ENCODE results near the gene NIN. TPM values are rescaled to one million over a fixed set of nuclear protein-coding genes. Genes with fewer than 3 reads are reported as not detected.

NIN gene
- total and polyA plus RNA-seq, 2 donors: 14.7 to 31.3 TPM

GRCh38 chr14:50677527-50678063 lies 153.4 kb downstream of the NIN start:
- no peak overlapping the region for H3K4me3 ChIP-seq (ENCODE audit: low read length in 2 of 2)
- no peaks in the 10 kb centered on the region for H3K4me1 ChIP-seq (ENCODE audit: control insufficient read depth in 2 of 2, insufficient read depth in 2 of 2, low read length in 2 of 2)
- peak in 1 of 9 donors; percentile 3 for DNase-seq (ENCODE audit: low read depth in 6 of 9, low spot score in 9 of 9)
- peak overlapping the region in 1 of 2 donors; percentile 25 for H3K27ac ChIP-seq (ENCODE audit: low read depth in 1 of 2, low read length in 1 of 2)
- no peaks in the 10 kb centered on the region for H3K27me3 ChIP-seq (ENCODE audit: control insufficient read depth in 2 of 2, insufficient read depth in 1 of 2, low read length in 1 of 2)
- no peaks in the 10 kb centered on the region for H3K9me3 ChIP-seq (ENCODE audit: control insufficient read depth in 2 of 2, insufficient read depth in 1 of 2, low read length in 1 of 2)
- no peaks in the 10 kb centered on the region for H3K36me3 ChIP-seq (ENCODE audit: control insufficient read depth in 2 of 2, insufficient read depth in 2 of 2, low read length in 1 of 2)
- WGBS: 19% methylated on average over 5 of the region's 5 CpGs

- H3K4me3 ChIP-seq (ENCODE audit: low read length in 2 of 2): no peak overlapping the region
- no peaks in the 10 kb centered on the region for H3K36me3 ChIP-seq (ENCODE audit: control insufficient read depth in 2 of 2, insufficient read depth in 2 of 2, low read length in 1 of 2)
- no peak overlapping the region for H3K27ac ChIP-seq (ENCODE audit: low read depth in 1 of 2, low read length in 1 of 2)
- no peaks in the 10 kb centered on the region for H3K27me3 ChIP-seq (ENCODE audit: control insufficient read depth in 2 of 2, insufficient read depth in 1 of 2, low read length in 1 of 2)
- no peak for DNase-seq (ENCODE audit: low read depth in 6 of 9, low spot score in 9 of 9)
- no peaks in the 10 kb centered on the region for H3K4me1 ChIP-seq (ENCODE audit: control insufficient read depth in 2 of 2, insufficient read depth in 2 of 2, low read length in 2 of 2)
- 70% methylated on average over 7 of the region's 7 CpGs for WGBS
- H3K9me3 ChIP-seq (ENCODE audit: control insufficient read depth in 2 of 2, insufficient read depth in 1 of 2, low read length in 1 of 2): no peaks in the 10 kb centered on the region
Measured at GRCh38 chr14:50676814-50677516, 154.0 kb downstream of the NIN start.

- no peak overlapping the region for H3K4me3 ChIP-seq (ENCODE audit: low read length in 2 of 2)
- H3K36me3 ChIP-seq (ENCODE audit: control insufficient read depth in 2 of 2, insufficient read depth in 2 of 2, low read length in 1 of 2): no peaks in the 10 kb centered on the region
- H3K27ac ChIP-seq (ENCODE audit: low read depth in 1 of 2, low read length in 1 of 2): no peak overlapping the region
- H3K9me3 ChIP-seq (ENCODE audit: control insufficient read depth in 2 of 2, insufficient read depth in 1 of 2, low read length in 1 of 2): no peaks in the 10 kb centered on the region
- WGBS: 97% methylated on average over 2 of the region's 2 CpGs
- H3K4me1 ChIP-seq (ENCODE audit: control insufficient read depth in 2 of 2, insufficient read depth in 2 of 2, low read length in 2 of 2): no peaks in the 10 kb centered on the region
- DNase-seq (ENCODE audit: low read depth in 6 of 9, low spot score in 9 of 9): no peak
- no peaks in the 10 kb centered on the region for H3K27me3 ChIP-seq (ENCODE audit: control insufficient read depth in 2 of 2, insufficient read depth in 1 of 2, low read length in 1 of 2)
Measured at GRCh38 chr14:50675597-50675996, 155.4 kb downstream of the NIN start.

GRCh38 chr14:50670866-50671256 lies 160.1 kb downstream of the NIN start:
- Histone ChIP-seq H3K4me3 (ENCODE audit: low read length in 2 of 2) (no peak overlapping the region), H3K27me3 (ENCODE audit: control insufficient read depth in 2 of 2, insufficient read depth in 1 of 2, low read length in 1 of 2) (peaks cover 0 to 15% of the 10 kb centered on the region in 2 donors), H3K27ac (ENCODE audit: low read depth in 1 of 2, low read length in 1 of 2) (no peak overlapping the region), H3K36me3 (ENCODE audit: control insufficient read depth in 2 of 2, insufficient read depth in 2 of 2, low read length in 1 of 2) (no peaks in the 10 kb centered on the region), H3K9me3 (ENCODE audit: control insufficient read depth in 2 of 2, insufficient read depth in 1 of 2, low read length in 1 of 2) (no peaks in the 10 kb centered on the region), H3K4me1 (ENCODE audit: control insufficient read depth in 2 of 2, insufficient read depth in 2 of 2, low read length in 2 of 2) (peaks cover 0 to 11% of the 10 kb centered on the region in 2 donors)
- 98% methylated on average over 6 of the region's 6 CpGs for WGBS
- no peak for DNase-seq (ENCODE audit: low read depth in 6 of 9, low spot score in 9 of 9)

- Histone ChIP-seq H3K4me1 (ENCODE audit: control insufficient read depth in 2 of 2, insufficient read depth in 2 of 2, low read length in 2 of 2) (peaks cover 0 to 11% of the 10 kb centered on the region in 2 donors), H3K27ac (ENCODE audit: low read depth in 1 of 2, low read length in 1 of 2) (no peak overlapping the region), H3K27me3 (ENCODE audit: control insufficient read depth in 2 of 2, insufficient read depth in 1 of 2, low read length in 1 of 2) (peaks cover 0 to 15% of the 10 kb centered on the region in 2 donors), H3K36me3 (ENCODE audit: control insufficient read depth in 2 of 2, insufficient read depth in 2 of 2, low read length in 1 of 2) (no peaks in the 10 kb centered on the region), H3K4me3 (ENCODE audit: low read length in 2 of 2) (no peak overlapping the region), H3K9me3 (ENCODE audit: control insufficient read depth in 2 of 2, insufficient read depth in 1 of 2, low read length in 1 of 2) (no peaks in the 10 kb centered on the region)
- no peak for DNase-seq (ENCODE audit: low read depth in 6 of 9, low spot score in 9 of 9)
- WGBS: 94% methylated on average over 10 of the region's 10 CpGs
Measured at GRCh38 chr14:50670196-50670865, 160.6 kb downstream of the NIN start.

Other genes with a start within 250 kb of the NIN start
- 7.4 TPM for gene SAV1, start 162.9 kb downstream of the NIN start, total RNA-seq
- gene SAV1, start 162.9 kb downstream of the NIN start, polyA plus RNA-seq: 25.9 TPM
- 1.0 TPM for gene ABHD12B, start 40.9 kb upstream of the NIN start, total RNA-seq
- 1.5 TPM for gene ABHD12B, start 40.9 kb upstream of the NIN start, polyA plus RNA-seq
- gene PYGL, start 113.3 kb upstream of the NIN start, total RNA-seq: 6.8 TPM
- 27.5 TPM for gene PYGL, start 113.3 kb upstream of the NIN start, polyA plus RNA-seq